Peyer's patch (tissue), 4 donors: ENCODE measurements around the gene TOP1. TPM values are rescaled to one million over a fixed set of nuclear protein-coding genes. Genes with fewer than 3 reads are reported as not detected.

Source experiments
- DNase-seq, 3 donors: peaks; one replicate each; pipeline ENCODE4 v3.0.0-alpha.2; 2017 to 2019
- H3K27ac ChIP-seq, 4 donors: fragments of 200-600 bp; sonication (generic); one replicate each; pipeline ENCODE4 v1.5.1; 2016 to 2019
- H3K27me3 ChIP-seq, 2 donors: fragments of 200-600 bp; sonication (generic); one replicate each; pipeline ENCODE4 v1.5.1; 2019
- H3K36me3 ChIP-seq, 3 donors: fragments of 200-600 bp; sonication (generic); one replicate each; pipeline ENCODE4 v1.5.1; 2016 to 2019
- H3K4me1 ChIP-seq, 4 donors: fragments of 200-600 bp; sonication (generic); one replicate each; pipeline ENCODE4 v1.5.1; 2016 to 2019
- H3K4me3 ChIP-seq, 4 donors: fragments of 200-600 bp; sonication (generic); 1 replicate in 3 of 4; 2 replicates in 1 of 4; pipeline ENCODE4 v1.5.1; 2016 to 2019; ENCODE audit warnings: mild to moderate bottlenecking in 1 of 4
- H3K9me3 ChIP-seq, 4 donors: fragments of 200-600 bp; sonication (generic); one replicate each; pipeline ENCODE4 v1.5.1; 2016 to 2019; ENCODE audit warnings: mild to moderate bottlenecking in 1 of 4
- CTCF ChIP-seq, 6 experiments: fragments of 450-650 bp in 4 of 6; fragments of 200-600 bp in 2 of 6; sonication (generic) in 1 of 6; IDR thresholded peaks; one replicate each; pipeline ENCODE4 v1.5.1; 2017 to 2019; ENCODE audit warnings: antibody characterized with exemption in 6 of 6, mild to moderate bottlenecking in 3 of 6, moderate library complexity in 1 of 6
- POLR2A ChIP-seq, 2 donors: fragments of 450-650 bp; IDR thresholded peaks; one replicate each; pipeline ENCODE4 v1.5.1; 2017; ENCODE audit warnings: antibody characterized with exemption in 2 of 2, mild to moderate bottlenecking in 2 of 2, moderate library complexity in 2 of 2
- total RNA-seq, 4 donors: library from RNA; depleted of rRNA; stranded (reverse); fragments of >200 nt; gene quantifications; one replicate each; pipeline ENCODE4 v1.1.0, GENCODE V29; 2016

Gene TOP1
- total RNA-seq, 4 donors from 2014 or later, result 34.4 to 72.6 (median 39.8) TPM

- Histone ChIP-seq H3K4me3 (no peak overlapping the region), H3K27me3 (no peaks in the 10 kb centered on the region), H3K36me3 (peaks cover 0 to 97% (median 3%) of the 10 kb centered on the region in 3 donors), H3K4me1 (peaks cover 0 to 4% (median 2%) of the 10 kb centered on the region in 4 donors), H3K9me3 (no peaks in the 10 kb centered on the region), H3K27ac (no peak overlapping the region)
- peak in 1 of 3 donors; percentile 43 for DNase-seq
- no peak for TF ChIP-seq POLR2A (IDR thresholded peaks at IDR 0.05)
- TF ChIP-seq CTCF (IDR thresholded peaks at IDR 0.05), result no peak
These were observed 138.5 kb downstream of the TOP1 start for GRCh38 chr20:41167118-41167470.

GRCh38 chr20:41167481-41168253 lies 139.0 kb downstream of the TOP1 start:
- H3K27ac ChIP-seq, result no peak overlapping the region
- H3K4me3 ChIP-seq, result no peak overlapping the region
- TF ChIP-seq POLR2A (IDR thresholded peaks at IDR 0.05) (no peak), CTCF (IDR thresholded peaks at IDR 0.05) (no peak)
- H3K4me1 ChIP-seq, result peaks cover 0 to 4% (median 1%) of the 10 kb centered on the region in 4 donors
- no peaks in the 10 kb centered on the region for H3K9me3 ChIP-seq
- DNase-seq, result peak in 2 of 3 donors; percentile 30 to 42
- H3K27me3 ChIP-seq, result no peaks in the 10 kb centered on the region
- H3K36me3 ChIP-seq, result peaks cover 0 to 98% (median 3%) of the 10 kb centered on the region in 3 donors

- Histone ChIP-seq H3K27me3 (no peaks in the 10 kb centered on the region), H3K27ac (no peak overlapping the region), H3K36me3 (peaks cover 0 to 96% (median 3%) of the 10 kb centered on the region in 3 donors), H3K9me3 (no peaks in the 10 kb centered on the region), H3K4me1 (peaks cover 0 to 4% (median 1%) of the 10 kb centered on the region in 4 donors), H3K4me3 (no peak overlapping the region)
- TF ChIP-seq POLR2A (IDR thresholded peaks at IDR 0.05) (no peak), CTCF (IDR thresholded peaks at IDR 0.05) (no peak)
- DNase-seq, result peak in 2 of 3 donors; percentile 32 to 39
These were observed 139.9 kb downstream of the TOP1 start for GRCh38 chr20:41168281-41169161.

GRCh38 chr20:41169162-41169690 lies 140.6 kb downstream of the TOP1 start:
- peaks cover 0 to 96% (median 3%) of the 10 kb centered on the region in 3 donors for H3K36me3 ChIP-seq
- no peak overlapping the region for H3K27ac ChIP-seq
- H3K27me3 ChIP-seq, result no peaks in the 10 kb centered on the region
- no peak overlapping the region for H3K4me3 ChIP-seq
- TF ChIP-seq POLR2A (IDR thresholded peaks at IDR 0.05), result no peak
- no peak for TF ChIP-seq CTCF (IDR thresholded peaks at IDR 0.05)
- peaks cover 0 to 4% (median 1%) of the 10 kb centered on the region in 4 donors for H3K4me1 ChIP-seq
- H3K9me3 ChIP-seq, result no peaks in the 10 kb centered on the region
- DNase-seq, result peak in 1 of 3 donors; percentile 31

GRCh38 chr20:41169791-41170351 lies 141.2 kb downstream of the TOP1 start:
- H3K27ac ChIP-seq, result peak overlapping the region in 1 of 4 donors; percentile 9
- DNase-seq, result peak in 2 of 3 donors; percentile 31 to 34
- TF ChIP-seq POLR2A (IDR thresholded peaks at IDR 0.05), result no peak
- TF ChIP-seq CTCF (IDR thresholded peaks at IDR 0.05), result no peak
- no peaks in the 10 kb centered on the region for H3K27me3 ChIP-seq
- no peaks in the 10 kb centered on the region for H3K9me3 ChIP-seq
- H3K36me3 ChIP-seq, result peaks cover 0 to 96% (median 3%) of the 10 kb centered on the region in 3 donors
- H3K4me3 ChIP-seq, result no peak overlapping the region
- peaks cover 0 to 4% (median 1%) of the 10 kb centered on the region in 4 donors for H3K4me1 ChIP-seq
